NCI-H146 treated with DMSO at 0.1 percent for 48 hours (cell line): ENCODE data around the gene NUP43.
"Not testable (repeated sequence)": the region's sequence is repeated elsewhere in the genome, so short reads cannot be mapped to it uniquely, and the experiment has no call there.

Source experiments
- DNase-seq: peaks from one replicate; lab custom pipeline; 2025; ENCODE audit not compliant: unreplicated experiment; lab: John Stamatoyannopoulos, UW

Gene NUP43

GRCh38 chr6:149746147-149746946 lies at the start of gene NUP43:
TSS of gene NUP43 (minus strand) at chr6:149746529. CDS start at chr6:149746495, 34 bp downstream.
- DNase-seq: peak; percentile 93

- DNase-seq: no peak
Observed at GRCh38 chr6:149783551-149783950, 37.2 kb upstream of the NUP43 start.

- DNase-seq: no peak
Observed at GRCh38 chr6:149782337-149782736, 36.0 kb upstream of the NUP43 start.

- no peak for DNase-seq
Observed at GRCh38 chr6:149781715-149782114, 35.4 kb upstream of the NUP43 start.

GRCh38 chr6:149779644-149779963 lies 33.3 kb upstream of the NUP43 start:
- DNase-seq: no peak

GRCh38 chr6:149777624-149778023 lies 31.3 kb upstream of the NUP43 start:
- no peak for DNase-seq

GRCh38 chr6:149771925-149772324 lies 25.6 kb upstream of the NUP43 start:
- no peak for DNase-seq

GRCh38 chr6:149771185-149771584 lies 24.9 kb upstream of the NUP43 start:
- DNase-seq: no peak

GRCh38 chr6:149769676-149770075 lies 23.3 kb upstream of the NUP43 start:
- DNase-seq: peak; percentile 93

- no peak for DNase-seq
Observed at GRCh38 chr6:149766156-149766769, 19.9 kb upstream of the NUP43 start.

- no peak for DNase-seq
Observed at GRCh38 chr6:149763866-149764265, 17.5 kb upstream of the NUP43 start.

GRCh38 chr6:149761438-149761837 lies 15.1 kb upstream of the NUP43 start:
- DNase-seq: no peak

GRCh38 chr6:149756261-149756636 lies 9.9 kb upstream of the NUP43 start:
- DNase-seq: no peak

- DNase-seq: no peak
Observed at GRCh38 chr6:149755300-149756260, 9.3 kb upstream of the NUP43 start.

GRCh38 chr6:149754548-149754947 lies 8.2 kb upstream of the NUP43 start:
- DNase-seq: no peak

- DNase-seq: not testable (repeated sequence)
Observed at GRCh38 chr6:149753374-149753637, 7.0 kb upstream of the NUP43 start.

- no peak for DNase-seq
Observed at GRCh38 chr6:149752600-149753373, 6.5 kb upstream of the NUP43 start.

GRCh38 chr6:149751920-149752319 lies 5.6 kb upstream of the NUP43 start:
- not testable (repeated sequence) for DNase-seq

GRCh38 chr6:149751239-149751638 lies 4.9 kb upstream of the NUP43 start:
- no peak for DNase-seq

- DNase-seq: peak; percentile 95
Observed at GRCh38 chr6:149750136-149750609, 3.8 kb upstream of the NUP43 start.

GRCh38 chr6:149749594-149750135 lies 3.3 kb upstream of the NUP43 start, which contains the start of gene PCMT1:
TSS of gene PCMT1 (plus strand) at chr6:149749741. CDS start at chr6:149749902, 161 bp downstream.
- peak; percentile 91 for DNase-seq
